GM19452 (cell line): Measurements from ENCODE around the gene ST3GAL3.
"Not testable (repeated sequence)": the region's sequence is repeated elsewhere in the genome, so short reads cannot be mapped to it uniquely, and the experiment has no call there.

Experiments
- ATAC-seq: cut with Tn5 transposase; IDR thresholded peaks from one replicate; pipeline ENCODE4 v1.9.1; 2021; ENCODE audit not compliant: unreplicated experiment

Gene ST3GAL3

DNA sequence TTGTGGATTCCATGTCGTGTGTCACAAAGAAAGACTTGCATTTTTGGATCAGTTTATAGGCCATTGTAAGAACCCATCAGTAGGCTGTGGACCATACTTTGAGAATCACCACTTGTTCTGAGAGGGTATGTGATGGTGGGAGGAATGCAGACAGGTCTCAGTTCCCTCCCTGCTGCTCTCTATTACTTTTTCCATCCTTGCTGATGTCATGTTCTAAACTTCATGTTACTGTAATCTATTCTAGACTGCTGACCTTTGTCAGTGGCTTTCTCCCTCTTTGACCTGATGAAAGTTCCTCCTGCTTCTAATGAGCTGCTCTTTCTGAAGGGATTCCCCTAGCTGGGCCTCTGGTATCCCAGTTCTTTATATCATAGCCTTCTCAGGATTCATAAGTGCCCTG is 46.1 kb downstream of the ST3GAL3 start:
- ATAC-seq = no peak

DNA sequence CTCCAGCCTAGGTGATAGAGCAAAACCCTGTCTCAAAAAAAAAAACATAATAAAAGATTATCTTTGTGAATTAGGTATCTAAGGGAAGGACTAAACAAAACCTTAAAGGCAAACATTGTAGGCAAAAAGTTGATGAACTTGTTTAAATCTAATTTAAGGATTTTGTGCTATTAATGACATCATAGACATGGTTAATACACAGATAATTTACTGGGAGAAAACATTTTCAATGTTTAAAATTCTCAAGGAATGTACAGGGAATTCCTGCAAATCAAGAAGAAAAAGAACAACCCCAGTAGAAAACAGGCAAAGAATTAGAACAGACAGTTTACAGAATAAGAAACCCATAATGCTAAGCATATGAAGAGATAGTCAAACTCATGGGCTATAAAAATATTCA is 47.6 kb downstream of the ST3GAL3 start:
- ATAC-seq = no peak

DNA sequence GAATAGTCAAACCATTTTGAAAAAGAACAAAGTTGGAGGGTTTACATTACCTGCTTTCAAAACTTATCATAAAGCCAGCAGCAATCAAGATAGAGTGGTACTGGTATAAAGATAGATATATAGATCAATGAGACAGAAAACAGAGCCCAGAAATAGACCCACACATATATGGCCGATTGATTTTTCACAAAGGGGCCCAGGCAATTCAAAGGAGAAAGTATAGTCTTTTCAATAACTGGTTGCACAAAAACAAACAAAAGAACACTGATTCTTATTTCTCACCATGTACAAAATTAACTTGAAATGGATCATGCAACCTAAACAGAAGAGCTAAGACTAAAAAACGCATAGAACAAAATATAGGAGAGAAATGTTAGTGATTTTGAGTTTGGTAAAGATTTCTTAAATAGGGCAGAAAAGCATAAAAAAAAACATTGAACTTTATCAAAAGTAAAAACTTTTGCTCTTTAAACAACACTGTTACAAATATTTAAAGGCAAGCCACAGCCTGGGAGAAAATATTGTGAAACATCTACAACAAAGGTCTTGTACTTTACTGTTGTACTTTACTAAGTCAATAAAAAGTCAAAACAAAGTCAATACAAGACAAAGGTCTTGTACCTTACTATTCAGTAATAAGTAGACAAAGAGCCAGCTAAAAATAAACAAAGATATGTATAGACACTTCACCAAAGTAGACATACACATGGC is 50.2 kb downstream of the ST3GAL3 start:
- ATAC-seq = no peak

DNA sequence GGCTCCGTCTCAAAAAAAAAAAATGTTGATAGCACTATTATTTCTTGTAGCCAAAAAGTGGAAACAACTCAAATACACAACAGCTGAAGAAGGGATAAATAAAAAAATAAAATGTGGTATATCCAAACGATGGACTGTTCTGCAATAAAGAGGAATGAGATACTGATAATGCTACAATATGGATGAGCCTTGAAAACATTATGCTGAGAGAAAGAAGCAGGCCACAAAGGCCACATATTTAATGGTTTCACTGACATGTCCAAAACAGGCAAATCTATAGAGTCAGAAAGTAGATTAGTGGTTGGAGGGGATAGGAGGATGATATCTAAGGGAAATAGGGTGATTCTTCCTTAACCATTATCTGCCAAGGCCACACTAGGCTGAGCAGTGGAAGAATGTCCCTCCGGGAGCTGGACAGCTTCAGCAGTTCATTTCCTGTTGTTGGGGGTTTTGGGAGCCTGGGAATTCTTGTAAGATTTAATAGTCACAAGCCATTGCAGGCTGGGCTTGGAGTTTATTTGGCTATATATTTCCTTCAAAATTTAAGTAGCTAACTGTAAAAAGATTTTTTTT is 53.5 kb downstream of the ST3GAL3 start:
- no peak for ATAC-seq

DNA sequence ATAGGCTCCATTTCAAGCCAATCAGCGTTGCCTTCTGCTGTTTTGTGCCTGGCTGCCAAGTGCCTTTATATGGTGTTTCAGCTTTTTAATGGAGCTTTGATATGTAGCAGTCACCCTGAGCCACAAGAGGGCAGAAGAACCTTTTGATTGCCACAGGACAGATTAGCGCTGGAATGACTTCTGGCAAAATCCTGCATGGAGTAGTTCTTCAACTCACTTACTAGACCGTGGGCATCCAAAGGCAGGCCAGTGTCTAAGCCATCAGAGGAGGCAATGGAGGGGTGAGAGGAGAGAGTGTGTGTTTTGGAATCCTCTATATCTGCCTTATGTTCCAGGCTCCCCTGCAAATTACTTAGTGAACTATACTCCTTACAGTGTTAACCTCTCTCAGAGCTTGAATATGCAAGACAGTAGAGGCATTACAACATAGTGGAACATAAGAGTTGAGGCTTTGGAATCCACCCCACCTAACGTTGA is 56.2 kb downstream of the ST3GAL3 start:
- ATAC-seq = no peak

DNA sequence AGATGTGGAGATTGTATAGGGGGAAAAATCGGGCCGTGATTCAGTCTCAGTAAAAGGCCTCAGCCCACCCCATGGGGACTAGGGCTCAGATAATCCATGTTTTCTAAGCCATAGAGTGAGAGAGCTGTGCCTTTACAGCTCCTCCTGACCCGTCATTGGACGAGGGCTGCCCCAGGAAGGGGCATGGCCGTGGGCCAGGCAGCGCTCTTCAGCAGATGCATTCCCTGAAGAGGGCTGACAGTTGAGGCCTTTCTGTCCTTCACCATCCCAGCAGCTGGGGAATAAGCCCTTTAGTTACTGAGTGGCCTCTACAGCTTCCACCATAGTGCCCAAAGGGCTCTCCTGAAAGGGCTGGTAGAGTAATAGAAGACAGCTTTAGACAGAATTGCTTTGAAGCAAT is 57.2 kb downstream of the ST3GAL3 start:
- no peak for ATAC-seq

DNA sequence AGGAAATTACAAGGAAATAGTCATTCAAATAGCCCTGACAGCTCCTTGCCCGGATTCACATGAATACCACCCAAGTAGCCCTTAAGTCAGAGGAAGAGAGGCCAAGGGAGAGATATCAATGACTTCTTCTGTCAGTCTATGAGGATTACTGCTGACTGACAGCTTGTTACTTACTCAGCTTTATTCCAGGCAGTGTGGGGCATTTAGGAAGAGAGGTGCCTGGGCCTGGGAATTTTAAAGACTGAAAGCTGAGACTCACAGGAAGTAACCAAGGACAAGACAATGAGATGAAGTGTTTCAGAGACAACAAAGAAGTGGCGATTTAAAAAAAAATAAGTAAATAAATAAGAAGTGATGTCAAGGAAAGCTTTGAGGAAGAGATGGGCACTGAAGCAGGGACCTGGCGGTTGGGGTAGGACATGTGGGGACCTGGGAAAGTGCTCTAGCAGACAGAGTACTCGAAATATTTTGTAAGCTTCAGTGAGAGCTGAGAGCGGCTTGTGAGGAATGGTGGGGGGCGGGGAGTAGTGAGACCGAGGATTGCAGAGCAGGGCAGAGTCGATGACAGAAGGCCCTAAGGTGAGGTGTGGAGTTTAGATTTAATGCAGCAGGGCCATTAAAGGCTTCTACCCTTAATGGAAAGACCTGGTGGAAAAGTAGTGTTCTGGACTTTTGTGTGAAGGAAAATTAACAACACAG is 58.9 kb downstream of the ST3GAL3 start:
- ATAC-seq = no peak

DNA sequence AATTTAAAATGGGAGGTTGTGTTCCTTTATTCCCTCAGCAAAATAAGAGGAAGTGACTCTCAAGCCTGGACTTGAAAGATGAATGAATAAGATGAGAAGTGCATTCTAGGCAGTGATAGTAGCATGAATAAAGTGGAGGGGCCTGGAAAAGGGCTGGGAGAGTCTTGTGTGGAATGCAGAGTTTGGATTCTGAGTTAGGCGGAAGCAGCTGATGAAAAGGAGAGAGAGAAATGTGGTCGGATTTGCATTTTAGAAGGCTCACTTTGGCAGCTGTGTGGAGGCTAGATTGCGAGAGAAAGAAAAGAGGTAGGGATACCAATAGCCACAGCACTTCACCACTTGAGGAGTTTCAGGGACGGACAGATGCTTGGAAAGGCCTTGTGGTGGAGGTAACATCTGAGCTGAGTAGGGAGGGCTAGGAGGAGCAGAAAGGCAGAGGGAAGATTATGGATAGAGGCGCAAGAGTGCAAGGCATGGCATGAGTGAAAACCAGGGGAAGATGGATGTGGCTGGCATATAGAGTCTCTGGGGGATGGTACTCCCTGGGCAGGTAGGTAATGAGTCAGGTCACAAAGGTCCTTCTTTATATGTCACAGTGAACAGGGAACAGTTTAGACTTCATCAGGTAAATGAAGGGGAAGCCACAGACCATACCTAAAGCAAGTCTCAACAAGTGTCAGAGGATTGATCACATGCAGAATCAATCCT is 59.6 kb downstream of the ST3GAL3 start:
- ATAC-seq = no peak

DNA sequence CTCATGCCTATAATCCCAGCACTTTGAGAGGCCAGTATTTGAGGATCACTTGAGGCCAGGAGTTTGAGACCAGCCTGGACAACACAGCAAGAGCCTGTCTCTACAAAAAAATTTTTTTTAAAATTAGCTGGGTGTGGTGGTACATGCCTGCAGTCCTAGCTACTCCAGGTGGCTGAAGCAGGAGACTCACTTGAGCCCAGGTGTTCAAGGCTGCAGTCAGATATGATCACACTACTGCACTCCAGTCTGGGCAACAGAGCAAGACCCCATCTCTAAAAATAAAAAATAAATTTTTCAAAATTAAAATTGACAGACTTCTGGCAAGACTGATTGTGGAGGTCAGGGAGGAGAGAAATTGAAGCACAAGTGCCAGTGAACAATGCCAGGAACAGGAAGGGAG is 60.8 kb downstream of the ST3GAL3 start:
- no peak for ATAC-seq

DNA sequence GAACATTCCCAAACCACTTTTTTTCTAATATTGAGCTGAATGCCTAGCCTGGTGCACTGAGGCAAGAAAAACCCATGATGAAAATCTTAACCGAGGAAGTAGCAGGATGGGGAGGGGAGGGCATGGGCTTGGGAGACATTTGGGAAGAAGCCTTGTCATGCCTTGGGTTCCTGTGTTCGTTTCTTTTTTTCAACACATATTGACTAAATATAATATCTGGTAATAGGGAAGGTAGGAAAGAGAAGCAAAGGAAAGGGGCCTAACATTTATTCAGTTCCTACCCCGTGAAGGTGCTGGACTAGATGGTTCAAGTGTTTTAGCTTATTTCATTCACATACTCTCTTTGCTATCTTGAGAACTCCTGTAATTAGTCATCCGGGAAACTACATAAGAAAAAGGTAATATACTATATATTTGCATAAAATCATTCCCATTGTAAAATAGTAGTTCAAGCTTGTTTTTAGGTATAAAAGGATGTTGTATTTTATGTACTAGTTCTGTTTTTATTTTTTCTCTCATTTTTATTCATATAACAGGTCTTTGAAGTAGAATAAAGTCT is 62.1 kb downstream of the ST3GAL3 start:
- ATAC-seq = no peak

DNA sequence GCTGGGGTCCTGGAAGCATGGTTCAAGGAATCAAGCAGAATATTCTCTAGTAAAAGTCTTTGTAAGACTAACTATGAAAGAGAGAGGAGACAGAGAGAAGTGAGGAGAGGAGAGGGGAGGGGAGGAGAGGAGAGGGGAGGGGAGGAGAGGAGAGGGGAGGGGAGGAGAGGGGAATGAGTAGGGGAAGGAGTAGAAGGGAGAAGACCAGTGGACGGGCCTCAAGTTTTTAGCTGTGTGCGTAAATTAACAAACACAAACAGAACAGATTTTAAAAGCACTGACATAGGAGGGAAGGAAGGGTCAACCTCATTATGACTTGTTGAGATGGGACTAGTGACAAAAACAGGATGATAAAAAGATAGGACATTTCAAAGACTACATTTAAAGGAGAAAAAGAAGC is 62.8 kb downstream of the ST3GAL3 start:
- ATAC-seq = no peak

DNA sequence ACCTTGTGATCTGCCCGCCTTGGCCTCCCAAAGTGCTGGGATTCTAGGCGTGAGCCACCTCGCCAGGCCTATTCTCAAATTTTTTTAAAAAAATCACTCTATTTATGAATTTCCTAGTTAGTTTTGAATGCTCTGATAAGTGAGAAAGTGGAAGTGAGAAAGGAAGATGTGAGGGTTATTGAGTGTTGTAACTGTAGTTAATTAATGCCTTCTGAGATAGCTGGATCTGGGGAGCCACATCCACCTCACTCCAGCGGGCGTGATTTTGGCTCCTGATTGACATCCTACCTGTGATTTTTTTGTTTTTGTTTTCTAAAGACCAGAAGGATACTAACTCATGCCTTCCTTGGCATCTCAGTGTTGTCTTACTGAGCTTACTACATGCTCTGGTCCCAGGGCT is 65.6 kb downstream of the ST3GAL3 start:
- ATAC-seq = no peak

DNA sequence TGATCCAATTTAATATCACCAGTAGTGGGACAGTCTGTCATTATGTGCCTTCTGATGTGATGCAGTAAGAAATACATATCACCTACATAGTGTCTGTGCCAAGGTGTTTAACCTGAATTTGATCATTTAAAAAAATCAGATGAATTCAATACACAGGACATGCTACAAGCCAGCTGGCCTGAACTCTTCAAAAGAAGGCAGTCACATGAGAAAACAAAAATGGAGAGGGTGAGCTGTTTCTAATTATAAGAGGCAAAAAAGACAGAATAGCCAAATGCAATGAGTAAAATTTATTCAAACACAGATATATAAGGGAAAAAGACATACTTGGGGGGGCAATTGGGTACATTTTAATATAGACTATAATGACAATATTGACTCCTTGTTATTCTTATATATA is 66.5 kb downstream of the ST3GAL3 start:
- ATAC-seq = no peak

DNA sequence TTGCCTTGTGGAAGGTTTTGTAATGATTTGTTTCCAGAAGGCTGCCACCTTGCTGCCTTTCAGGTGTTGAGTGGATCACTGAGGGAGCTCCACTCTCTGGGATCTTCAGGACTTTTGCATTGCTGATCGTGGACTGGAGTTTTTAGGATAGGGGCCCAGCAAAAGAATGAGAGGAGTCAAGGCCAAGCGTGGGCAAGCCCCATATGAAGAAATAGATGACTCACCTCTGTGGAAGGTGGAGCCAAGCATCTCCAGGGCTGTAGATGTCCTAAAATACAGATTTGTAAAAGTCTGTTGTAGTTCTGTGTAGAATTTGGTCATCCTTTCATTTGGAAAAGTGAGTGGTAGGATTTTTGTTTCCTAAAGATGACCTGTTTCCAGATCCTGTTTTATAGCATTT is 67.0 kb downstream of the ST3GAL3 start:
- ATAC-seq = no peak

DNA sequence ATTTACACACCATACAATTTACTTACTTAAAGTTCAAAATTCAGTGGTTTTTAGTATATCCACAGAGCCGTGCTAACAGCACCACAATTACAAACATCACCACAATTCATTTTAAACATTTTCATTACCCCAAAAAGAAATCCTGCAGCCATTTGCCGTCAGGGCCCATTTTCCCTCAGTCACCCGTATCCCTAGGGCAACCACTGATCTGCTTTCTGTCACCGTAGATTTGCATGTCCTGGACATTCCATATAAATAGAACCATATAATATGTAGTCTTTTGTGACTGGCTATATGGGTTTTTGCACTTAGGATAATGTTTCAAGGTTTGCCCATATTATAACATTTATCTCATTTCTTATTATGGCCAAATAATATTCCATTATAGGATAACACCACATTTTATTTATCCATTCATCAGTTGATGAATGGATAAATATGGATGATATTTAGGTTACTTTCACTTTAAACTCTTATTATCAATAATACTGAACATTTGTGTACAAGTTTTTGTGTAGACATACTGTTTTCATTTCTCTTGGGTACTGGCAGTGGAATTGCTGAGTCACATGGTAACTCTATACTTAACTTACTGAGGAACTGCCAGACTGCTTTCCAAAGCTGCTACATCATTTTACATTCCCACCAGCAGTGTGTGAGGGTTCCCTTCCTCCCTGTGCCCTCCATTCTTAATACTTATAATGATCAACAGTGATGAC is 68.9 kb downstream of the ST3GAL3 start:
- no peak for ATAC-seq

DNA sequence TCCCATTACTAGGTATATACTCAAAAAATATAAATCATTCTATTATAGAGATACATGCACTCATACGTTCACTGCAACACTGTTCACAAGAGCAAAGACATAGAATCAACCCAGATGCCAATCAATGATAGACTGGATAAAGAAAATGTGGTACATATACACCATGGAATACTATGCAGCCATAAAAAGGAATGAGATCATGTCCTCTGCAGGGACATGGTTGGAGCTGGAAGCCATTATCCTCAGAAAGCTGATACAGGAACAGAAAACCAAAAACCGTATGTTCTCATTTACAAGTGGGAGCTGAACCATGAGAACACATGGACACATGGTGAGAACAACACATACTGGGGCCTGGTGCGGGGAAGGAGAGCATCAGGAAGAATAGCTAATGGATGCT is 70.6 kb downstream of the ST3GAL3 start:
- not testable (repeated sequence) for ATAC-seq

DNA sequence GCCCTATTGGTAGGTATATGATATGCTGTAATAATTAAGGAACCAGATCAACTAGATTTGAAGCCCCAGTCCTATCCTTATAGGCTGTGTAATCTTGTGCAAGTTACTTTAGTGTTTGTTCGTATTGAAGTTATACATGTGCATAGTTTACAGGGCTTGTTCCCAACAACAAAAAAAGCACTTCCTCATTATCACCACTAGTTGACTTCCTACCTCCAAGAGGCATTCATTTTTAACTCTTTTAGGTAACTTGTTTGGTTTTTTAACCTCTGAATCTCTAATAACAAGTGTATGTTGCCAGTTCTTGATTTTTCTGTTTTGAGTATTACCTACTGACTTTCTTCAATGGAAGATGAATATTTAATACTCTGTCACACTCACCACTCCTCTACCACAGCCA is 71.9 kb downstream of the ST3GAL3 start:
- no peak for ATAC-seq

DNA sequence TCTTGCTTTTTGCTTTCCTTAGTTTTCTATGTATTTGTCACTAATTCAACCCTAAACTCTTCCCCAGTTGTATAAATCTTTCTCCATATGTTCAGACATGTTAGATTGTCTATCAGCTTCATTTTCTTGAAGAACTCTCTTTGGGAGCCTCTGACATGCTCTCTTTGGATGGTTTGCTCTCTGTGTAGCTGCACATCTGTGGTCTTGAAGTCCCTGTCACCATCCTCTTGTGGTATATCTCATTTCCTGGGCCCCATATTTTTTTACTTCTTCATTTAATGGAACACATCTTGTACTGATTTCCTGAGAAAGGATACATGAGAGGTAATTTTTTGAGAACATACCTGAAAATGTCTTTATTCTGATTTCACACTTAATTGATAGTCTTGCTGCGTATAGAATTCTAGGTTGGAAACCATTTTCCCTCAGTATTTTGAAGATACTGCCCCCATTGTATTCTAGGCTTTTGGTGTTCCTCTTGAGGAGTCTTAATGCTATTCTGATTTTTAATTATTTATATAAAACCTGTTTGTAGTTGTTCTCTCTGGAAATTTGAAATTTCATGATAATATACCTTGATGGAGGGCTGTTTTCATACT is 72.6 kb downstream of the ST3GAL3 start:
- no peak for ATAC-seq

DNA sequence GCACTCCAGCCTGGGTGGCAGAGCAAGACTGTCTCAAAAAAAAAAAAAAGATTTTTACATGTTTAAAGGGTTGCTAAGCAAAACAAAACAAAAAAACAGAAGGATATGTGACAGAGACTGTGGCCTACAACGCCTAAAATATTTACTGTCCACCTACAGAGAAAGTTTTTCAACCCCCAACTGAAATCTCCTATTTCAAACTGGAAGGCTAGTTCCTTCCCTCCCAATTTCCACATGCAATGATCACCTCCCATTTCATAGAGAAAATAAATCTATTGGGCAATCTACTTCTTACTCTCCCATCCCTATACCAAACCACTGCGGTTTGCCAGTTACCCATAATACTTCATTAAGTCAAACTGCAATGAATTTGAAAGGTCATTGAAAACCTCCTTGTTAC is 74.2 kb downstream of the ST3GAL3 start:
- ATAC-seq = no peak

DNA sequence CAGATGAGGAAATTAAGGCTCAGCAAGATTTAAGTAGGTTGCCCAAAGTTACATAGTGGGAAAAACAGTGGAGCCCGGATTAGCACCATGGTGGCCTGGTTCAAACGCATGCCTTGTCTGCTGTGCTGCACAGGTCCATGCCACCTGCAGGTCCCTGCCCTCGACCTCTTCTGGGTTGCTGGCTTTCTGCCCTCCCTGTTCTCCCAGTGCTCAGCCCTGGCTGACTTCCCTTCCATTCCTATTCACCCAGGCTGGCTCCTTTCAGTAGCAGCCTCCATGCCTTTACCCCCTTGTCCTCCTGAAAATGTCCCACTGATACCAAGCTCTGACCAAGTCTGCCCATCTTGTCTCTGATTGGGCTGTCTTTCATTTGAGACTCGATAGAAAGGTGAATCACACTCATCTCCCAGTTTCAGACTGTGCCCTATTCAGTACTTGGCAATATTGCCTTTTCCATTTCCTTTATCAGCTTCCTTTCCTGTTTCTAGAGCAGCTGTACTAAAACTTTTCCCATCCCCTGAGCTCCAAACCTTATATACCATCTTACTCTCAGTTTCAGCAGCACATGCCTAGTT is 75.8 kb downstream of the ST3GAL3 start:
- ATAC-seq = no peak
